Measurements from ENCODE around the gene COQ10B.

COQ10B gene

DNA sequence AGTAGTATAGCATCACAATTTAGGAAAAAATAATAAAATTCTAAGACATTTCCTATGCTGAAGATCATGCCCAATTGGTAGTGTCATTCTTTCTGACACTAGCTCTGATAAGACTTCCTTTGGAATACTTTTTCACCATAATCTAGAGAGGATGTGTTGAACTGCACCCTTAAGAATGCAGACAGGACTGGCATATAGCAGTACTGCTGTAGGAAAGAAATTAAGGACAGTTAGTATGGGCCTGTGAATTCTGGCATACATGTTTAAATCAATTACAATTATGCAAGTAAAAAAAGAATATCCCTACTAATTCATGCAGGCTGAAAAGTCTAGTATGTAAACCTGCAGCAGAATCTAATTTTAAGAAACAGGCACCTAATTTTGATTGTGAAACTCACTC is 33.9 kb upstream of the COQ10B start:
- no peak for ATAC-seq
- TF ChIP-seq TOX (CRISPR knock-in tag; IDR thresholded peaks at IDR 0.05; ENCODE audit: borderline replicate concordance) (no peak), ARNTL (CRISPR knock-in tag; IDR thresholded peaks at IDR 0.05; ENCODE audit: borderline replicate concordance, low read depth) (no peak), ESRRG (CRISPR knock-in tag; IDR thresholded peaks at IDR 0.05) (no peak), PPARA (CRISPR knock-in tag; IDR thresholded peaks at IDR 0.05; ENCODE audit: borderline replicate concordance) (no peak), OSR1 (CRISPR knock-in tag; IDR thresholded peaks at IDR 0.05) (no peak), ZFP3 (CRISPR knock-in tag; IDR thresholded peaks at IDR 0.05) (no peak), ZNF70 (CRISPR knock-in tag; IDR thresholded peaks at IDR 0.05) (no peak), ZNF565 (CRISPR knock-in tag; conservative IDR thresholded peaks at IDR 0.05; ENCODE audit: low read depth) (no peak), SNAI2 (CRISPR knock-in tag; IDR thresholded peaks at IDR 0.05) (no peak), TCF4 (CRISPR knock-in tag; IDR thresholded peaks at IDR 0.05; ENCODE audit: borderline replicate concordance) (no peak), ISL1 (CRISPR knock-in tag; IDR thresholded peaks at IDR 0.05) (no peak), ZFP30 (CRISPR knock-in tag; IDR thresholded peaks at IDR 0.05) (no peak), ZNF8 (CRISPR knock-in tag; IDR thresholded peaks at IDR 0.05) (no peak), CSDC2 (CRISPR knock-in tag; IDR thresholded peaks at IDR 0.05) (no peak)
- TF ChIP-seq, protein P1, sequence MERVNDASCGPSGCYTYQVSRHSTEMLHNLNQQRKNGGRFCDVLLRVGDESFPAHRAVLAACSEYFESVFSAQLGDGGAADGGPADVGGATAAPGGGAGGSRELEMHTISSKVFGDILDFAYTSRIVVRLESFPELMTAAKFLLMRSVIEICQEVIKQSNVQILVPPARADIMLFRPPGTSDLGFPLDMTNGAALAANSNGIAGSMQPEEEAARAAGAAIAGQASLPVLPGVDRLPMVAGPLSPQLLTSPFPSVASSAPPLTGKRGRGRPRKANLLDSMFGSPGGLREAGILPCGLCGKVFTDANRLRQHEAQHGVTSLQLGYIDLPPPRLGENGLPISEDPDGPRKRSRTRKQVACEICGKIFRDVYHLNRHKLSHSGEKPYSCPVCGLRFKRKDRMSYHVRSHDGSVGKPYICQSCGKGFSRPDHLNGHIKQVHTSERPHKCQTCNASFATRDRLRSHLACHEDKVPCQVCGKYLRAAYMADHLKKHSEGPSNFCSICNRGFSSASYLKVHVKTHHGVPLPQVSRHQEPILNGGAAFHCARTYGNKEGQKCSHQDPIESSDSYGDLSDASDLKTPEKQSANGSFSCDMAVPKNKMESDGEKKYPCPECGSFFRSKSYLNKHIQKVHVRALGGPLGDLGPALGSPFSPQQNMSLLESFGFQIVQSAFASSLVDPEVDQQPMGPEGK (CRISPR knock-in tag; IDR thresholded peaks at IDR 0.05; ENCODE audit: borderline replicate concordance) = no peak
- TF ChIP-seq, protein P2, sequence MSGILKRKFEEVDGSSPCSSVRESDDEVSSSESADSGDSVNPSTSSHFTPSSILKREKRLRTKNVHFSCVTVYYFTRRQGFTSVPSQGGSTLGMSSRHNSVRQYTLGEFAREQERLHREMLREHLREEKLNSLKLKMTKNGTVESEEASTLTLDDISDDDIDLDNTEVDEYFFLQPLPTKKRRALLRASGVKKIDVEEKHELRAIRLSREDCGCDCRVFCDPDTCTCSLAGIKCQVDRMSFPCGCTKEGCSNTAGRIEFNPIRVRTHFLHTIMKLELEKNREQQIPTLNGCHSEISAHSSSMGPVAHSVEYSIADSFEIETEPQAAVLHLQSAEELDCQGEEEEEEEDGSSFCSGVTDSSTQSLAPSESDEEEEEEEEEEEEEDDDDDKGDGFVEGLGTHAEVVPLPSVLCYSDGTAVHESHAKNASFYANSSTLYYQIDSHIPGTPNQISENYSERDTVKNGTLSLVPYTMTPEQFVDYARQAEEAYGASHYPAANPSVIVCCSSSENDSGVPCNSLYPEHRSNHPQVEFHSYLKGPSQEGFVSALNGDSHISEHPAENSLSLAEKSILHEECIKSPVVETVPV (CRISPR knock-in tag; IDR thresholded peaks at IDR 0.05) = no peak
- TF ChIP-seq, protein P3, sequence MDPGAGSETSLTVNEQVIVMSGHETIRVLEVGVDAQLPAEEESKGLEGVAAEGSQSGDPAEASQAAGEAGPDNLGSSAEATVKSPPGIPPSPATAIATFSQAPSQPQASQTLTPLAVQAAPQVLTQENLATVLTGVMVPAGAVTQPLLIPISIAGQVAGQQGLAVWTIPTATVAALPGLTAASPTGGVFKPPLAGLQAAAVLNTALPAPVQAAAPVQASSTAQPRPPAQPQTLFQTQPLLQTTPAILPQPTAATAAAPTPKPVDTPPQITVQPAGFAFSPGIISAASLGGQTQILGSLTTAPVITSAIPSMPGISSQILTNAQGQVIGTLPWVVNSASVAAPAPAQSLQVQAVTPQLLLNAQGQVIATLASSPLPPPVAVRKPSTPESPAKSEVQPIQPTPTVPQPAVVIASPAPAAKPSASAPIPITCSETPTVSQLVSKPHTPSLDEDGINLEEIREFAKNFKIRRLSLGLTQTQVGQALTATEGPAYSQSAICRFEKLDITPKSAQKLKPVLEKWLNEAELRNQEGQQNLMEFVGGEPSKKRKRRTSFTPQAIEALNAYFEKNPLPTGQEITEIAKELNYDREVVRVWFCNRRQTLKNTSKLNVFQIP (CRISPR knock-in tag; IDR thresholded peaks at IDR 0.05; ENCODE audit: borderline replicate concordance, low read depth) = no peak

DNA sequence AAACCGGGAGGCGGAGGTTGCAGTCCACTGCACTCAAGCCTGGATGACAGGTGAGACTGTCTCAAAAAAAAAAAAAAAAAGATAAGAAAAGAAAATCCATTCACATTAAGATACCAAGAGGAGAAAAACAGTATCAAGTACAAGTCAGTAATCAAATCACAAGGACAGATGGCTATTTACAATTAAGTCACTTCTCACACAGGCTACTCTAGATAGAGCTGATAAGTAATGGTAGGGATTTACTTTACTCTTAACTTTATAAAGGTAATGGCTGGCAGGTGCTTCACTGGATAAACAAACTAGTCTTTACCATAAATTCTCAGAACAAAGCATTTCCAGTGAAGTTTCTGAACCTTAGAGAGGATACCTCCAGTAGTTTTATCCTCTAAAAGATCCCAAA is 30.0 kb upstream of the COQ10B start:
- ATAC-seq = no peak
- no peak for TF ChIP-seq ISL1 (CRISPR knock-in tag; IDR thresholded peaks at IDR 0.05)
- no peak for TF ChIP-seq OSR1 (CRISPR knock-in tag; IDR thresholded peaks at IDR 0.05)
- no peak for TF ChIP-seq ZNF70 (CRISPR knock-in tag; IDR thresholded peaks at IDR 0.05)
- TF ChIP-seq GLIS3 (CRISPR knock-in tag; IDR thresholded peaks at IDR 0.05) = no peak

DNA sequence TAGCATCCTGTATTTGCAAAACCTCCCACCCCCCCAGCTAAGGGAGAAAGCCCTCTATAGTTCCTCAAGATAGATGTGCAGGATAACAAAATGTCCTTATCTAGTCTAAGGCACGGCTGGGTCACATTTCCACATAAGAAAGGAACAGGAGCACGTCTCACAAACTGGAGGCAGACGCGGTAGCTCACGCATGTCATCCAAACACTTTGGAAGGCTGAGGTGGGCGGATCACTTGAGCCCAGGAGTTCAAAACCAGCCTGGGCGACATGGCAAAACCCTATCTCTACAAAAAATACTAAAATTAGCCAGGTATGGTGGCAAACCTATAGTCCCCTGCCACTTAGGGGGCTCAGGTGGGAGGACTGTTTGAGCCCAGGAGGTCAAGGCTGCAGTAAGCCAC is 27.8 kb upstream of the COQ10B start:
- TF ChIP-seq ISL1 (CRISPR knock-in tag; IDR thresholded peaks at IDR 0.05) = no peak
- TF ChIP-seq ZFP3 (CRISPR knock-in tag; IDR thresholded peaks at IDR 0.05) = no peak
- no peak for TF ChIP-seq OSR1 (CRISPR knock-in tag; IDR thresholded peaks at IDR 0.05)
- no peak for ATAC-seq

DNA sequence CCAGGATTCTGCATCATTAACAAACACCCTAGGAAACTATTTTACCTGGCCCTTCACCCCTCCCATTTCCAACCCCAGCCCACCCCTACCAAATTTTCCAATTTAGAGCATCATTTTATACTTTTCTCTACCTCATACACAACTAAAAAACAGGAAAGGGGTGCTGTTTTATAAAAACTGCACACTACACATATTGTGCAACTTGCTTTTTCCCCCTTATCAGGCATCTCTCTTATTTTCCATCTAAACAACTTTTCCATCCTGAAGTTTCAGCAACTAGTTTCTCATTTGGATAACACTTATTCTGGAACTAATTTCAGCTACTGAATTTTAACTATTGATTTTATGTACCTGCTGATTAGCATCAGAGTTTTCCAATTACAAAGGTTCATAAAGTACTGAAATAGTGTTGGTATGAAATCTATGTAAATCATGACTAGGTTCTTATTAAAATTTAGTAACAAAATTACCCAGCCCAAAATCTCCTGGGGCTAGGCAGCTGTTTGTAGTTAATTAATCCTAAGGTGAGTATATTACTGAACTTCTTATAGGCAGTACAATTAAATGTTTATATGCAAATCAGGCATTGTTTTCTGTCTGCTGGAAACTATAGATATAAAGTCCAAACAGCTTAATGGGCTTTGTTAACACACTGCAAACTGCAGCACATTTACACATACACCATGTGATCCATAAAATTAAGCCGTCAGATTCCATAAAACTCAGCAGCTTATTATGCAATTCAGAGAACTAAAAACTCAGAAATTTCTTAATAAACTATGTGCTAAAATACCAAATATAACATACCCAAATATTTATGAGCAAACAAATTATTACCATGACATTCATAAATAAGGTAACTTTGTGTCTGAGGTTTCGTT is 26.4 kb upstream of the COQ10B start:
- no peak for TF ChIP-seq TCF4 (CRISPR knock-in tag; IDR thresholded peaks at IDR 0.05; ENCODE audit: borderline replicate concordance)
- no peak for TF ChIP-seq ZNF70 (CRISPR knock-in tag; IDR thresholded peaks at IDR 0.05)
- TF ChIP-seq PPARA (CRISPR knock-in tag; IDR thresholded peaks at IDR 0.05; ENCODE audit: borderline replicate concordance) = no peak
- no peak for TF ChIP-seq ISL1 (CRISPR knock-in tag; IDR thresholded peaks at IDR 0.05)
- TF ChIP-seq, protein P4, sequence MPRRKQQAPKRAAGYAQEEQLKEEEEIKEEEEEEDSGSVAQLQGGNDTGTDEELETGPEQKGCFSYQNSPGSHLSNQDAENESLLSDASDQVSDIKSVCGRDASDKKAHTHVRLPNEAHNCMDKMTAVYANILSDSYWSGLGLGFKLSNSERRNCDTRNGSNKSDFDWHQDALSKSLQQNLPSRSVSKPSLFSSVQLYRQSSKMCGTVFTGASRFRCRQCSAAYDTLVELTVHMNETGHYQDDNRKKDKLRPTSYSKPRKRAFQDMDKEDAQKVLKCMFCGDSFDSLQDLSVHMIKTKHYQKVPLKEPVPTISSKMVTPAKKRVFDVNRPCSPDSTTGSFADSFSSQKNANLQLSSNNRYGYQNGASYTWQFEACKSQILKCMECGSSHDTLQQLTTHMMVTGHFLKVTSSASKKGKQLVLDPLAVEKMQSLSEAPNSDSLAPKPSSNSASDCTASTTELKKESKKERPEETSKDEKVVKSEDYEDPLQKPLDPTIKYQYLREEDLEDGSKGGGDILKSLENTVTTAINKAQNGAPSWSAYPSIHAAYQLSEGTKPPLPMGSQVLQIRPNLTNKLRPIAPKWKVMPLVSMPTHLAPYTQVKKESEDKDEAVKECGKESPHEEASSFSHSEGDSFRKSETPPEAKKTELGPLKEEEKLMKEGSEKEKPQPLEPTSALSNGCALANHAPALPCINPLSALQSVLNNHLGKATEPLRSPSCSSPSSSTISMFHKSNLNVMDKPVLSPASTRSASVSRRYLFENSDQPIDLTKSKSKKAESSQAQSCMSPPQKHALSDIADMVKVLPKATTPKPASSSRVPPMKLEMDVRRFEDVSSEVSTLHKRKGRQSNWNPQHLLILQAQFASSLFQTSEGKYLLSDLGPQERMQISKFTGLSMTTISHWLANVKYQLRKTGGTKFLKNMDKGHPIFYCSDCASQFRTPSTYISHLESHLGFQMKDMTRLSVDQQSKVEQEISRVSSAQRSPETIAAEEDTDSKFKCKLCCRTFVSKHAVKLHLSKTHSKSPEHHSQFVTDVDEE (CRISPR knock-in tag; IDR thresholded peaks at IDR 0.05) = no peak
- TF ChIP-seq ZC3H10 (CRISPR knock-in tag; IDR thresholded peaks at IDR 0.05) = no peak
- no peak for TF ChIP-seq GLIS3 (CRISPR knock-in tag; IDR thresholded peaks at IDR 0.05)
- no peak for ATAC-seq
